AG09319 (cell line): Measurements from ENCODE around the gene TMPRSS2.

Experiments
- DNase-seq: peaks from one replicate; pipeline ENCODE4 v3.0.0-alpha.2; 2010; ENCODE audit warnings: low read depth; ENCODE audit errors: extremely low read depth
- CTCF ChIP-seq: IDR thresholded peaks from 2 replicates; pipeline ENCODE4 v1.5.1; 2011; ENCODE audit warnings: low read depth, mild to moderate bottlenecking, inconsistent platforms, low read length, moderate library complexity

TMPRSS2 gene

GRCh38 chr21:41482301-41482700, 25.7 kb downstream of the TMPRSS2 start:
- no peak for DNase-seq
- TF ChIP-seq CTCF: no peak

DNA sequence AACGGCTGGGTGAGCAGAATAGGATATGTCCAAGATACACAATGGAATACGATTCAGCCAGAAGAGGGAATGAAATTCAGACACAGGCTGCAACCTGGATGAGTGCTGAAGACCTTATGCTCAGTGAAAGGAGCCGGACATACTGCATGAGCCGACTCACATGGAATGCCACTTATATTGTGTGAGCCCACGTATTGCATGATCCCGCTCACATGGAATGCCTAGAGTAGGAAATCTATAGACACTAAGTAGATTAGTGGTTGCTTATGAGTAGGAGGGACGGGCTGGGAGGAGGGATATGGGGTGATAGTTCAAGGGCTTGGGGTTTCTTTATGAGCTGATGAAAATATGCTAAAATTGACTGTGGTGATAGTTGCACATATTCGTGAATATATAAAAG, 26.8 kb downstream of the TMPRSS2 start:
- TF ChIP-seq CTCF: no peak
- no peak for DNase-seq

DNA sequence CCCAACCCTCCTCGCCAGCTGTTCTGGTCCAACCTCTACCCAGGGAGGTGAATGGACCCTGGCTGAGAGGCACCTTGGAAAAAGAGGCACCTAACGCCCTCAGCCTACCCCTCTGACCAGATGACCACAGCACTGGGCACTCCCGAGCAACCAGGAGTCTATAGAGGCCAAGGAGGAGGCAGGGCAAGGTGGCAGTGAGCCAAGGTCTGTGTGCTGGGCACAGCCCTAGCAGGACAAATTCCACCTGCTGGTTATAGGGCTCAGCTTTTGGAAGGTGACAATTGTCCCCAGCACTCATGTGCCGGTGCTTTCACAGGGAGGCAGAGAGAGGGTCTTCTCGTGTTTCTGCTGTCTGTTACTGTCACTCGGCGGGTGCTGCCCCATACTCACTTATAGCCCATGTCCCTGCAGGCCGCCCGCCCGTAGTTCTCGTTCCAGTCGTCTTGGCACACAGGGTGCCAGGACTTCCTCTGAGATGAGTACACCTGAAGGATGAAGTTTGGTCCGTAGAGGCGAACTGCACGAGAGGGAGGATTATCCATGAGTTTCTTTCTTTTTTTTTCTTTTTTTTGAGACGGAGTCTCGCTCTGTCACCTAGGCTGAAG, 27.8 kb downstream of the TMPRSS2 start:
- TF ChIP-seq CTCF: no peak
- no peak for DNase-seq

- no peak for DNase-seq
- TF ChIP-seq CTCF: no peak
Observed at GRCh38 chr21:41479686-41480085, 28.3 kb downstream of the TMPRSS2 start.

DNA sequence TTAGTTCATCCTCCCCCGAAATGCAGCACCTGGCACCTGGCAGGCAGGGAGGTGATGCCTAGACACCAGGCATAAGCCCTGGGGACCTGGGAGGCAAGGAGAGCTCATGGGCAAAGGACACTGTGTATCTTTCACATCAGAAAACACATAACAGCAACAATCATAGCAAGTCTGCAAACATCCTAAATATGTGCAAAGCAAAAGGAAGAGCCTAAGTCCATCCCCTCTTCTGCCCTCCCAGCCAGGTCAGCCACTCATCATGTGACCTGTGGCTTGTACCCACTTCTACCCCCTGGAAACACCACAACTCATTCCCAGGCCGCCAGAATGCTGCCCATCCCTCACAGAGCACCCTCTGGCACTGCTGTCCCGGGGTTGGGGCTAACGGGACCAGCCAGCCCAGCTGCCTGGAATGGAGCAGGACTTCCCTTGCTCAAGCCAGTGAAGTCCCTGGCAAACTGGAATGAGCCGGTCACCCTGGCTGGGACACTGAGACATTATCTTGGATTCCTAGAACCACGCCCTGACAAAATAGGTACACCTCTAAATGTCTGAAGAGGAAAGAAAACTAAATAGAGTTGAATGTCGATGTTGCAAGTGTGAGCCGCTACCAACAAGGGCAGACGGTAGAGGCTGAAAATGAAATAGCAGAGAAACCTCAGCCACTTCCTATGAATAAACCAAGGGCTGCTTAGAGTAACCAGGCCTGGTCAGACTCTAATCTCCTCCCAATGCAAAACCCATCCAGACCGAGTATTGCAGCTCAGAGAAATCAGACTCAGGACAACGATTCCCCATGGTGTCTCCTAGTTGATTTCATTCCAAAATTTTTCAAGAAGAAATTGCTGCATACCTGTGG, 29.4 kb downstream of the TMPRSS2 start:
- no peak for TF ChIP-seq CTCF
- no peak for DNase-seq

DNA sequence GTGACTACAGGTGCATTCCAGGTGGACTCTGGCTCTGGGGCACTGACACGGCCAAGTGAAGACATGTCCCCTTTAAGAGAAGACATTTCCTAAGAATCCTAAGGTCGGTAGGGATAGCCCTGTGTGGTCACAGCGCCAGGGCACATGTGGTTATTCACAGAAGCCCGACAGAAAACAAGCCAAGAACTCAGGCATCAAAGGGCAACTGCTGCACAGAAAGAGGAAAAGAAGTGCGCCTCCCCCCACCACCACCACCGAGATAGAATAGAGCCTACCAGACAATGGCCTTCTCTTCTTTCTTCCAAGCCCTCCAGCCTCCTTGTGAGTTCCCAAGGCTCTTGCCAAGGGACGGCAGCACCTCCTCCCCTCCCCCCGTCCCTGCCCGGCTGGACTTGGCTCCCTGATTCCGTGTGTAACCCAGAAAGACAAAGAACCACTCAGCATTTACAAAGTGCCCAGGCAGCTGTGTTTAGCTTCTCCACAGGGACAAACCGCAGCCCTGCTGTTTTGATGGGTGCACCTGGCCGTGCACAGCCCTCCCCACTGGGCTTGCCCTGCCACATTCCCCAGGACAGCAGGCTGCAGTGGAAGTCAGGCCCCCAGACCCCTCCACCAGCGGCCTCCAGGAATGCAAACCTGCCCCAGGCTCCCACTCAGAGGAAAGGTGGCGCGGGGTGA, 30.2 kb downstream of the TMPRSS2 start:
- no peak for DNase-seq
- TF ChIP-seq CTCF: no peak
